GM12892 (cell line): ENCODE data around the gene SCUBE1.

Experiments
- POLR2A ChIP-seq: IDR thresholded peaks from 2 replicates; pipeline ENCODE4 v1.6.1; 2011; ENCODE audit warnings: low read depth, low read length, control low read depth
- TAF1 ChIP-seq: IDR thresholded peaks from 2 replicates; pipeline ENCODE4 v1.6.1; 2011; ENCODE audit warnings: low read depth, mild to moderate bottlenecking, control low read depth, low read length, borderline replicate concordance

- TF ChIP-seq POLR2A (no peak), TAF1 (no peak)
These were observed 190.7 kb downstream of the SCUBE1 start for GRCh38 chr22:43152357-43153071.
